ENCODE data around the gene C18orf63. TPM values are rescaled to one million over a fixed set of nuclear protein-coding genes. Genes with fewer than 3 reads are reported as not detected.

Gene C18orf63
- total and polyA plus RNA-seq, 9 donors = not detected

GRCh38 chr18:74392323-74392722 lies 76.7 kb downstream of the C18orf63 start:
- H3K4me1 ChIP-seq (ENCODE audit: insufficient read depth) = peaks cover 2% of the 10 kb centered on the region
- H3K36me3 ChIP-seq = no peaks in the 10 kb centered on the region
- no peak for TF ChIP-seq CTCF (IDR thresholded peaks at IDR 0.05)
- no peak for TF ChIP-seq EP300 (IDR thresholded peaks at IDR 0.05)
- no peak for TF ChIP-seq POLR2A (IDR thresholded peaks at IDR 0.05)
- 83 to 92% (median 90%) methylated on average over 4 of the region's 4 CpGs for WGBS, 3 donors
- no peak for DNase-seq
- intact Hi-C loops (cut with DNase I) = no loop called here
- H3K27ac ChIP-seq = no peak overlapping the region
- no peak overlapping the region for H3K4me3 ChIP-seq
- H3K9me3 ChIP-seq = no peaks in the 10 kb centered on the region
- no peaks in the 10 kb centered on the region for H3K27me3 ChIP-seq

- no peak for DNase-seq
- intact Hi-C loops (cut with DNase I) = no loop called here
- WGBS, 3 donors = 89 to 95% (median 92%) methylated on average over 7 of the region's 7 CpGs
Measured at GRCh38 chr18:74395006-74395405, 79.4 kb downstream of the C18orf63 start.

DNA sequence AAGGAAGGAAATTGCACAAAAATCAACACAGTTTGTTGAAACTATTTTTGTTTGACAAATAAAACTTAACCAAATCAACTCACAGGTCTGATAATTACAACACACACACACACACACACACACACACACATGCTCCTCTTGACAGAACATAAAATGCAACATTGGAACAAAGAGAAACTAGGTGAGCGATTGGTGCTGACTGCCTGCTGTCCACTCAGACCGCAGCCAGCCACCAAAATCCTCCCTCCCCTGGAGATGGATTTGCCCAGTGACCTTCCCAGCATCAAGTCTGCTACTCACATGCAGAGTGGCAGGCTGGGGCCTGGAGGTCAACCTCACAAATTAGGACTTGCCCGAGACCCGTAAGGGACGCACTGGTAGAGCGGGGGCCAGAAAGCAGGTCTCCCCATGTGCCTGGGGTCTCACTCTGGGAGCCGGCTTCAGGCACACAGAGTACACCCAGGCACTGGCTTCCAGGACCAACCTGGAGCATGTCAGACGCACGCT lies 80.1 kb downstream of the C18orf63 start:
- peaks cover 2% of the 10 kb centered on the region for H3K4me1 ChIP-seq (ENCODE audit: insufficient read depth)
- H3K27me3 ChIP-seq = no peaks in the 10 kb centered on the region
- WGBS, 3 donors = 52 to 67% (median 61%) methylated on average over 9 of the region's 9 CpGs
- intact Hi-C loops (cut with DNase I) = loop anchor here in 1 of 4 donors (2.0 kb wide), 1 partner anchor 221 kb away; no protein-coding TSS in a partner anchor
- DNase-seq = no peak
- H3K36me3 ChIP-seq = no peaks in the 10 kb centered on the region
- no peak overlapping the region for H3K4me3 ChIP-seq
- H3K27ac ChIP-seq = no peak overlapping the region
- no peaks in the 10 kb centered on the region for H3K9me3 ChIP-seq
- TF ChIP-seq POLR2A (IDR thresholded peaks at IDR 0.05) (no peak), EP300 (IDR thresholded peaks at IDR 0.05) (no peak), CTCF (IDR thresholded peaks at IDR 0.05) (no peak)

More at GRCh38 chr18:74395006-74395405, 79.4 kb downstream of the C18orf63 start:
- Histone ChIP-seq H3K27ac (no peak overlapping the region), H3K9me3 (no peaks in the 10 kb centered on the region), H3K27me3 (no peaks in the 10 kb centered on the region), H3K4me3 (no peak overlapping the region), H3K36me3 (no peaks in the 10 kb centered on the region), H3K4me1 (ENCODE audit: insufficient read depth) (peaks cover 2% of the 10 kb centered on the region)
- no peak for TF ChIP-seq CTCF (IDR thresholded peaks at IDR 0.05)
- no peak for TF ChIP-seq EP300 (IDR thresholded peaks at IDR 0.05)
- TF ChIP-seq POLR2A (IDR thresholded peaks at IDR 0.05) = no peak

DNA sequence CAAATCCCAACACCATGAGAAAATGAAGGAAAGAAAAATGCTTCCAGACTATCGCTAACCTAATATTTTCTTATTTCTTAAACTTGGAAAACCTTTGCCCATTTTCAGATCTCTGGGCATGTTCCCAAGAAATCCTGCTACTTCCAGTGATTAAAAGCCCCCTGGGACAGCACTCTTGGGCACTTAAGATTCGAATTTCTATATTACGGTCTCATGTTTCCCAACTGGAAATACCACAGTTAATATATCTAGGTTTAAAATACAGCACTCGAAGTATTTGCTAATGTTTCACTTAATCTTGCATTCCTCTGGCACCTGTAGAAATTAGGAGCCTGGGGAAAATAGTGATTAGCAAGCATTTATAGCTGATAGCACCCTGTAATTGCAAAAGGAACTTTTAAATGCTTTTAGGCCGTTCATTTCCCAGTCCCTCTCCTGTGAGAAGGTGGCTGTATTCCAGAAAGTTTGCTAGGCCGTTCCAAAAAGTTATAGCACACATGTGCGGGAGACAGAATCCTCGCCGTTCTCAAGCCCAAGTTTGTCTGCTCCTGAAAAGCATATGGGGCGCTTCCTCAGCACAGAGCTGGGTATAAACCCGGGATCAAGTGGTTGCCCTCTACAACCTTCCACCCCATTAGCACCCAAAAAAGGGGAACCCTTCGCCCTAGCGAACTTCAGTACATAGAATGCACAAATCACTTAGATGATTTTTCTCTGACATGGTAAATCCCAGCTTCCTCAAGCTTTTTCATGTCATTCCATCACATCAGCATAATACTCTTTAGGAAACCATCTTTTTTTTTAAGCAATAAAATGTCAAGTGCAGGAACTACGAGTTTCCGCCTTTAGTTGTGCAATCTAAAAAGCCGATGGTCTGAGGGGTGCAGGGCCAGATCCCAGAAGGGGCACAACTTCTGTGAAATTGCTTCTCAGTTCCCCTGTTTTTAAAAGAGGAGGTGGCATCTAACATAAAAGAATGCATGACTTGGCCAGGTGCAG lies 80.8 kb downstream of the C18orf63 start:
- Histone ChIP-seq H3K4me3 (no peak overlapping the region), H3K4me1 (ENCODE audit: insufficient read depth) (peaks cover 2% of the 10 kb centered on the region), H3K9me3 (no peaks in the 10 kb centered on the region), H3K36me3 (no peaks in the 10 kb centered on the region), H3K27me3 (no peaks in the 10 kb centered on the region), H3K27ac (no peak overlapping the region)
- intact Hi-C loops (cut with DNase I) = loop anchor here in 1 of 4 donors (2.0 kb wide), 1 partner anchor 222 kb away; no protein-coding TSS in a partner anchor
- TF ChIP-seq POLR2A (IDR thresholded peaks at IDR 0.05) (no peak), EP300 (IDR thresholded peaks at IDR 0.05) (no peak)
- DNase-seq = no peak
- 28 to 33% (median 28%) methylated on average over 16 of the region's 16 CpGs for WGBS, 3 donors

Data from ovary (tissue), 9 donors.